NB4 (cell line): ENCODE results near the gene ARHGAP26.

Experiments
- CTCF ChIP-seq: IDR thresholded peaks from one replicate; pipeline ENCODE4 v1.5.1; 2012; ENCODE audit warnings: low read depth, low read length
- MAX ChIP-seq: IDR thresholded peaks from 2 replicates; pipeline ENCODE4 v1.6.1; 2011; ENCODE audit warnings: low read depth, low read length
- MYC ChIP-seq: IDR thresholded peaks from 2 replicates; pipeline ENCODE4 v1.6.1; 2011; ENCODE audit warnings: low read depth, low read length
- POLR2A ChIP-seq: IDR thresholded peaks from 2 replicates; pipeline ENCODE4 v1.6.1; 2011; ENCODE audit warnings: mild to moderate bottlenecking; ENCODE audit not compliant: insufficient read length; ENCODE audit errors: extremely low read depth

GRCh38 chr5:142955628-142956027 lies 185.5 kb downstream of the ARHGAP26 start:
- TF ChIP-seq MYC (no peak), CTCF (no peak), POLR2A (no peak), MAX (no peak)
